ENCODE data around the gene DBH. TPM values are rescaled to one million over a fixed set of nuclear protein-coding genes. Genes with fewer than 3 reads are reported as not detected.

DBH gene
- total RNA-seq, 1 experiment from 2014 or later: not detected

- POLR2A ChIA-PET (ENCODE audit: low non-redundant PET): no interaction called here
- CTCF ChIA-PET: no interaction called here
Observed at GRCh38 chr9:133641396-133641655, 5.2 kb downstream of the DBH start.

GRCh38 chr9:133641861-133642595, 5.9 kb downstream of the DBH start:
- no TSS peak for BruUV-seq (replicated peaks)

More at GRCh38 chr9:133641396-133641655, 5.2 kb downstream of the DBH start:
- TF ChIP-seq CTCF (conservative IDR thresholded peaks at IDR 0.05; ENCODE audit: low read depth, low read length) (no peak), EZH2 (IDR thresholded peaks at IDR 0.05; ENCODE audit: borderline replicate concordance, low read depth, low read length, poor library complexity, severe bottlenecking) (no peak)
- Histone ChIP-seq H3K4me1 (ENCODE audit: insufficient read depth, low read length, poor library complexity, severe bottlenecking) (no peaks in the 10 kb centered on the region), H3K36me3 (ENCODE audit: insufficient read depth, low read length, poor library complexity, severe bottlenecking) (no peaks in the 10 kb centered on the region), H3K27ac (ENCODE audit: low read depth, low read length, poor library complexity, severe bottlenecking) (no peak overlapping the region), H3K27me3 (replicated peaks; ENCODE audit: insufficient read depth, low read depth, low read length, poor library complexity) (no peaks in the 10 kb centered on the region), H3K4me3 (ENCODE audit: low read depth, low read length, poor library complexity, severe bottlenecking) (no peak overlapping the region), H3K9me3 (ENCODE audit: low read depth, low read length, poor library complexity, severe bottlenecking) (no peaks in the 10 kb centered on the region)
- BruUV-seq (replicated peaks): no TSS peak
- no peak for DNase-seq (ENCODE audit: low spot score)
- intact Hi-C loops (cut with micrococcal nuclease; ENCODE audit: unreplicated experiment): no loop called here

GRCh38 chr9:133642708-133643361, 6.7 kb downstream of the DBH start:
- no peaks in the 10 kb centered on the region for H3K36me3 ChIP-seq (ENCODE audit: insufficient read depth, low read length, poor library complexity, severe bottlenecking)
- no peaks in the 10 kb centered on the region for H3K4me1 ChIP-seq (ENCODE audit: insufficient read depth, low read length, poor library complexity, severe bottlenecking)
- no peak for DNase-seq (ENCODE audit: low spot score)
- BruUV-seq (replicated peaks): no TSS peak
- no peak overlapping the region for H3K27ac ChIP-seq (ENCODE audit: low read depth, low read length, poor library complexity, severe bottlenecking)
- H3K9me3 ChIP-seq (ENCODE audit: low read depth, low read length, poor library complexity, severe bottlenecking): no peaks in the 10 kb centered on the region
- ChIA-PET CTCF (no interaction called here), POLR2A (ENCODE audit: low non-redundant PET) (no interaction called here)
- intact Hi-C loops (cut with micrococcal nuclease; ENCODE audit: unreplicated experiment): no loop called here
- no peak for TF ChIP-seq CTCF (conservative IDR thresholded peaks at IDR 0.05; ENCODE audit: low read depth, low read length)
- no peak for TF ChIP-seq EZH2 (IDR thresholded peaks at IDR 0.05; ENCODE audit: borderline replicate concordance, low read depth, low read length, poor library complexity, severe bottlenecking)
- H3K4me3 ChIP-seq (ENCODE audit: low read depth, low read length, poor library complexity, severe bottlenecking): no peak overlapping the region
- H3K27me3 ChIP-seq (replicated peaks; ENCODE audit: insufficient read depth, low read depth, low read length, poor library complexity): no peaks in the 10 kb centered on the region

More at GRCh38 chr9:133641861-133642595, 5.9 kb downstream of the DBH start:
- no peak for DNase-seq (ENCODE audit: low spot score)
- H3K27me3 ChIP-seq (replicated peaks; ENCODE audit: insufficient read depth, low read depth, low read length, poor library complexity): no peaks in the 10 kb centered on the region
- POLR2A ChIA-PET (ENCODE audit: low non-redundant PET): no interaction called here
- H3K9me3 ChIP-seq (ENCODE audit: low read depth, low read length, poor library complexity, severe bottlenecking): no peaks in the 10 kb centered on the region
- no peak overlapping the region for H3K27ac ChIP-seq (ENCODE audit: low read depth, low read length, poor library complexity, severe bottlenecking)
- intact Hi-C loops (cut with micrococcal nuclease; ENCODE audit: unreplicated experiment): no loop called here
- H3K36me3 ChIP-seq (ENCODE audit: insufficient read depth, low read length, poor library complexity, severe bottlenecking): no peaks in the 10 kb centered on the region
- CTCF ChIA-PET: no interaction called here
- no peaks in the 10 kb centered on the region for H3K4me1 ChIP-seq (ENCODE audit: insufficient read depth, low read length, poor library complexity, severe bottlenecking)
- H3K4me3 ChIP-seq (ENCODE audit: low read depth, low read length, poor library complexity, severe bottlenecking): no peak overlapping the region
- no peak for TF ChIP-seq CTCF (conservative IDR thresholded peaks at IDR 0.05; ENCODE audit: low read depth, low read length)
- TF ChIP-seq EZH2 (IDR thresholded peaks at IDR 0.05; ENCODE audit: borderline replicate concordance, low read depth, low read length, poor library complexity, severe bottlenecking): no peak
